SK-N-MC (cell line): Measurements from ENCODE around the gene POLA1.

Experiments
- DNase-seq: peaks from one replicate; pipeline ENCODE4 v3.0.0-alpha.2; 2011; ENCODE audit warnings: low read depth, low spot score
- H3K27ac ChIP-seq: fragments of 200-600 bp; sonication (generic); 2 replicates; pipeline ENCODE4 v1.5.1; 2016; ENCODE audit warnings: mixed run types
- H3K36me3 ChIP-seq: fragments of 200-600 bp; sonication (generic); 2 replicates; pipeline ENCODE4 v1.6.1; 2017; ENCODE audit warnings: antibody characterized with exemption, low read length, mixed read lengths; ENCODE audit not compliant: insufficient read depth
- H3K4me3 ChIP-seq: fragments of 200-600 bp; sonication (generic); 2 replicates; pipeline ENCODE4 v1.5.1; 2016
- H3K9ac ChIP-seq: fragments of 200-600 bp; sonication (generic); 2 replicates; pipeline ENCODE4 v1.8.0; 2017; ENCODE audit warnings: mixed run types, mixed read lengths; ENCODE audit not compliant: insufficient read length
- H3K9me3 ChIP-seq: fragments of 200-600 bp; sonication (generic); 2 replicates; pipeline ENCODE4 v1.6.1; 2017; ENCODE audit warnings: low read depth, mild to moderate bottlenecking, antibody characterized with exemption, low read length, moderate library complexity, mixed read lengths
- EZH2 ChIP-seq: fragments of 200-600 bp; sonication (generic); IDR thresholded peaks from one replicate; pipeline ENCODE4 v1.6.1; 2017; ENCODE audit warnings: antibody characterized with exemption
- FOXP2 ChIP-seq: optimal IDR thresholded peaks from 2 replicates; pipeline ENCODE3; 2011; ENCODE audit warnings: mild to moderate bottlenecking, moderate library complexity; ENCODE audit not compliant: insufficient read depth; ENCODE audit errors: extremely low read length, control extremely low read depth
- POLR2AphosphoS5 ChIP-seq: IDR thresholded peaks from 2 replicates; pipeline ENCODE4 v1.6.1; 2012; ENCODE audit warnings: mild to moderate bottlenecking, low read depth, low read length, borderline replicate concordance

POLA1 gene

DNA sequence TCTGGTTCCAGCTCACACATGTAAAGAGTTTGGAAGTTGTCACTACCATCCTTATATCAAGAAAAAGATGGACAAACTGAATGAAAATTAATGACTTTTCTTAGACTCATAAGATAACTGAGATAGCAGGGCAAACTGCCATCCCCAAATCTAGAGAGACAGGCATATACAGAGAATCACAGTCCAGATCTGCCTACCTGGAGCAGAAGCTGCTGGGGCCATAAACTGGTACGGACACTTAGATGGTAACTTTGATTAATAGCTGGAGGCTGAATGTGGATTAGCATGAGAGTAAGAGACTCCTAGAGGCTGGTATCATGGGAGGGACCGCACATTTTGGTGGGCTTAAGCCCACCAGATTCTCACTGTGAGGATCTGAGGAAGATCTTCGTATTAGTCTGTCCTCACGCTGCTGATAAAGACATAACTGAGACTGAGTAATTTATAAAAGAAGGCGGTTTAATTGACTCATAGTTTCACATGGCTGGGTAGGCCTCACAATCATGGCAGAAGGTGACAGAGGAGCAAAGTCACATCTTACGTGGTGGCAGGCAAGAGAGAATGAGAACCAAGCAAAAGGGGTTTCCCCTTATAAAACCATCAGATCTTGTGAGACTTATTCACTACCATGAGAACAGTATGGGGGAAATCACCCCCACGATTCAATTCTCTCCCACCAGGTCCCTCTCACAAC lies 10.8 kb upstream of the POLA1 start:
- H3K36me3 ChIP-seq = no peaks in the 10 kb centered on the region
- H3K9ac ChIP-seq = no peak overlapping the region
- no peak overlapping the region for H3K4me3 ChIP-seq
- no peak for DNase-seq
- H3K9me3 ChIP-seq = no peaks in the 10 kb centered on the region
- H3K27ac ChIP-seq = no peak overlapping the region
- TF ChIP-seq FOXP2 (no peak), POLR2AphosphoS5 (no peak), EZH2 (no peak)

DNA sequence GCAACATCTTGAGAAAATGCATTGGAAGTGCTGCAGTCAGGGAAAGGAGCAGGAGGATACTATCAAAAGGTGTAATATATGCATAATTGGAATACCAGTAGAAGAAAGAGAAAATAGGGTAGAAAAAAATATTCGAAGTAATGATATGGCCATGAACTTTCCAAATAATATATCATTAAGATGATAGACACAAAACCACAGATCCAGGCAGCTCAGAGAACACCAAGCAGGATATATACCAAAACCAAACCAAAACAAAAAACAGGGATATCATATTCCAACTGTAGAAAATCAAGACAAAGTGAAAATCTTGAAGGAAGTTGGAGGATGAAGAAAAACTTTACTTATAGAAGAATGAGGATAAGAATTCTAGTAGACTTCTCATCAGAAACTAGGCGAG lies 9.7 kb upstream of the POLA1 start:
- Histone ChIP-seq H3K9ac (no peak overlapping the region), H3K27ac (no peak overlapping the region), H3K36me3 (no peaks in the 10 kb centered on the region), H3K9me3 (no peaks in the 10 kb centered on the region), H3K4me3 (no peak overlapping the region)
- no peak for TF ChIP-seq POLR2AphosphoS5
- DNase-seq = no peak

DNA sequence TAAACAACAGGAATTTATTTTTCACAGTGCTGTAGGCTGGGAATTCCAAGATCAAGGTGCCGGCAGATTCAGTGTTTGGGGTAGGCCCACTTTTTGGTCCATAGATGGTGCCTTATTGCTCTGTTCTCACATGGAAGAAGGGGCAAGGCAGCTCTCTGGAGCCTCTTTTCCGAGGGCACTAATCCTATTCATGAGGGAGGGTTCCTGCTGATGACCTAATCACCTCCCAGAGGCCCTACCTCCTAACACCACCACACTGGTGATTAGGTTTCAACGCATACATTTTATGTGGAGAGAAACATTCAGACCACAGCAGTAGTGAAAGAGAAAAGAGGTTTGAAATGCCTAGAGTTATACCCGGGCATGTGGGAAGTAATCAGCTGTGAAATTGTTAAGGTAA lies 1.4 kb upstream of the POLA1 start:
- Histone ChIP-seq H3K36me3 (peaks cover 3% of the 10 kb centered on the region; the same call in 1 of the 2 replicates), H3K9me3 (no peaks in the 10 kb centered on the region), H3K27ac (no peak overlapping the region; the same call in 1 of the 2 replicates), H3K9ac (no peak overlapping the region), H3K4me3 (peak overlapping the region; percentile 86; the same call in 1 of the 2 replicates)
- TF ChIP-seq POLR2AphosphoS5 = no peak
- no peak for TF ChIP-seq EZH2
- TF ChIP-seq FOXP2 = no peak
- no peak for DNase-seq

DNA sequence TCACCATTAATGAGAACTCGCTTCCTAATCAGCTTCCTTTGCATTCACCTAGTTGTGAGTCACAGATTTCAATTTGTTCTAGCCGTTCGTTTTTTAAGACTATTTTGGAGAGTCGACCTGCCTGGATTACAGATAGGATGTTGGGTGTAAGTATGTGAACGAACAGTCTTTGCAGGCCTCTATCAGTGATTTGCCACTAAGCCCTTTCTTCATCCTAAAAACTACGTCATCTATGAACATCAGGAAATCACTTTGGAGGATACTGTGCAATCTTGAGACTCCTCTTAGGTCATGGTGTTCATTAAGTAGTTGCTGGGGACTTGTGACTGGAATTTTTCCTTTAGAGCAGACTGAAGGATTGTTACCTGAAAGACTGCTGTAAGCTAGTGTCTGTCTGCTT lies 1.1 kb downstream of the POLA1 start:
- Histone ChIP-seq H3K36me3 (peaks cover 10% of the 10 kb centered on the region), H3K27ac (no peak overlapping the region), H3K4me3 (peak overlapping the region; percentile 86), H3K9ac (peak overlapping the region; percentile 89), H3K9me3 (no peaks in the 10 kb centered on the region)
- TF ChIP-seq FOXP2 = no peak
- TF ChIP-seq POLR2AphosphoS5 = no peak
- no peak for TF ChIP-seq EZH2
- no peak for DNase-seq

DNA sequence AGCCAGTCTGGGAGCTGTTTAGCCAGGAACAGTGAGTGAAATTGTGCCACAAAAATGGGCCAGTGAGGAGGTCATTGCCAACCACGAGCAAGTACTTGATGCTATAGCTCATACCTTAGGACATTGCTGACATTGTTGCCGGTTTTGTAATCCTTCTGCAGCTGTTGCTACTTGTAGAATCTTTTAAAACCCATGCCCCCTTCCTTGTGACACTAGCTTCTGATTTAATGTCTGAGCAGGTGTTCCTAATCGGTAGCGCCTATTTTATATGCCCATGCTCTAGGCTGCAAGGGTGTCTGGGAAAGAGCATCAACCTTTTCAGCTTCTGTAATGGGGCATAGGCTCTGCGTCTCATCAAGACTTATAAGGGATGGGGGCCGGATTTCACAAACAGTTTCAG lies 2.6 kb downstream of the POLA1 start:
- no peak for DNase-seq
- H3K36me3 ChIP-seq = peaks cover 23% of the 10 kb centered on the region
- H3K4me3 ChIP-seq = peak overlapping the region; percentile 7; the same call in 1 of the 2 replicates
- no peak overlapping the region for H3K27ac ChIP-seq
- no peak overlapping the region for H3K9ac ChIP-seq
- TF ChIP-seq POLR2AphosphoS5 (no peak), EZH2 (no peak), FOXP2 (no peak)
- H3K9me3 ChIP-seq = no peaks in the 10 kb centered on the region

DNA sequence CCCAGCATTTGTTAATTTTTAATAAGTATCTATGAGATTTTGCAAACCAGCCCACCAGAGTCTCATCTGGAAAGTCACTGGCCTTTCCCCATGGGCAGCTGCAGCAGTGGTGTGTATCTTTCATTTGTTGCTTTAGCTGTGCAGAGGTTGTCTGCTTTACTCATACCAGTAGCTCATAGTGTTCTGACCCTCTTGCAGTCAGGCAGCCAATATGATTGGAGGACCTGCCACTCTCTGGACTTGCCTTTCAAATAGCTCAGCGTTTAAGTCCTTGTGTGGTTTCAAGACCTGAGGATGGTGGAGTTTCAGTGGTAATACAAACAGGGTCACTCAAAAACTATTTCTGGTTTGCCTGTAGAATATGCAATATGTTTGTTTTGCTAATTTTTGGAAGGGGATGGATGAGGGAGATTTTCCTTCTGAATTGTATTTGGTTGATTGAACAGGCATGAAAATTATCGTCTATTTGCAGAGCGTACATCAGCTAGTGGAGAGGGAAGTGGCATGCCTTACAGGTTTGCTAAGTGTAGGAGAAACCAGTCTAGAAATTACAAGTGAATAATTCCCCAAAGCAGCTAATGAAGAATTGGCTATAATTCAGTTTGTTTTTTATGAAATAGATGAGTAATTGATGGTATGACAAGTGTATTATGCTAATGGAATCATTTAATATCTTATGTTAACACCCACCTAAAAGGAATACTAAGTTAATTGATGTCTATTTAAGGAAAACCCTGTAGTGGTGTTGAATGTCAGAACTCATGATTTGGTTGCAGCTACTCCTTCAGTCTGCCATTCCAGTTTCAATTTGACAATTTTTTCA lies 8.9 kb downstream of the POLA1 start:
- no peak for DNase-seq
- H3K36me3 ChIP-seq = peaks cover 68% of the 10 kb centered on the region
- H3K27ac ChIP-seq = no peak overlapping the region
- no peak overlapping the region for H3K4me3 ChIP-seq
- TF ChIP-seq POLR2AphosphoS5 (no peak), EZH2 (no peak), FOXP2 (no peak)
- no peaks in the 10 kb centered on the region for H3K9me3 ChIP-seq
- H3K9ac ChIP-seq = no peak overlapping the region

DNA sequence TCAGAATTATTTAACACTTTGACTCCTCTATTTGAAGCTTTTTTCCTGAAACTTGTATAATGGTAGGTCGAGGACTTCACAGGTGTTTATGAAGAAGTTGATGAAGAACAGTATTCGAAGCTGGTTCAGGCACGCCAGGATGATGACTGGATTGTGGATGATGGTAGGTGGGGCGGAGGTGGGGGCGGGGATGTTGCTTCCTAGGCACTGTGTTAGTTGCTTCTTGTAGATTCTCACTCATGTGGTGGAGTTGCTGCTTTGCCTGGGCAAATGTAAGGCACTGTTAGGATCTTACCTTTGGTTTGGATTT lies 9.4 kb downstream of the POLA1 start:
- Histone ChIP-seq H3K9me3 (no peaks in the 10 kb centered on the region), H3K27ac (no peak overlapping the region), H3K9ac (no peak overlapping the region), H3K4me3 (no peak overlapping the region), H3K36me3 (peaks cover 68% of the 10 kb centered on the region)
- DNase-seq = no peak
- TF ChIP-seq FOXP2 = no peak
- TF ChIP-seq POLR2AphosphoS5 = no peak
- no peak for TF ChIP-seq EZH2

DNA sequence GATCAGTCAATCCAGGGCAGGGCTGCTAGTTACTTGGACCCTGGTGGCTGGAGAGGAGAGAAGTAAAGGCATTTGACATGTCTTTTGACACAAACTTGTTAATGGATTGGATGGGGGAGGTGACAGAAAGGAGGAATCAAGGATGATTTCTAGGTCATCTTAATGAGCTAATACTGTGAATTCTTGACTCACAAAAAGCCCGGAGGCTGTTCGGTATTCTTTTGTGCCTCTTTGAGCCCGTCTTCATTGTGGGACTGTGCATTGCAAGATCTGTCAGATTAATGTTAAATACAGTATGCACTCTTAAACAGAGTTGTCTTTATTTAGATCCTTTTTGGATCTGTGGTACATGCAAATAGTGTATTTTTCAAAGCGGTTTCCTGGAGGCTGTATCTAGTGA lies 25.1 kb downstream of the POLA1 start:
- Histone ChIP-seq H3K9ac (no peak overlapping the region), H3K36me3 (peaks cover 73% of the 10 kb centered on the region), H3K27ac (no peak overlapping the region), H3K9me3 (no peaks in the 10 kb centered on the region), H3K4me3 (no peak overlapping the region)
- TF ChIP-seq FOXP2 (no peak), POLR2AphosphoS5 (no peak), EZH2 (no peak)
- DNase-seq = no peak

DNA sequence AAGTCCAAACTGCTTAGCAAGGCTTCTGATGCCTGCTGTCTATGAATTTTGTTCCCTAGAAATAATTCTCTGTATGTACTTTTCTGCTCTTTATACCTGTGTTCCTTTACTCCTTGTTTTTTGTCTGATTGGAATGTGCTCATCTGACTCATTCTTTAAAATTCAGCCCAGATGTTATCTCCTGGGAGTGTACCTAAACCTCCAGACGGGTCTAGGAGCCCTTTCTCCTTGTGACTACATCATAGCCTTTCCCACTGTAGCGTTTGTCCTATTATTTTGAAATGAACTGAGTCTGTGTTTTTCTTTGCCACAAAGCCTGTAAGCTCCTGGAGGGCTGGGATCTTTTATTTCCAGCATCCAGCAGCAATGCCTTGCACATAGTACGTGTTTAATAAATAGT lies 26.3 kb downstream of the POLA1 start:
- no peak overlapping the region for H3K9ac ChIP-seq
- TF ChIP-seq POLR2AphosphoS5 (no peak), FOXP2 (no peak), EZH2 (no peak)
- no peak for DNase-seq
- no peaks in the 10 kb centered on the region for H3K9me3 ChIP-seq
- H3K4me3 ChIP-seq = no peak overlapping the region
- no peak overlapping the region for H3K27ac ChIP-seq
- H3K36me3 ChIP-seq = peaks cover 69% of the 10 kb centered on the region
